BLaER1 treated with 17β-estradiol and CSF1 and Interleukin-3, amounts not matched to agents 10 nM and 100 nM (cell line): Measurements from ENCODE around the gene ADGRL3.

ENCODE experiments used
- H3K27ac ChIP-seq, 11 experiments: shearing (Covaris generic); formaldehyde crosslinking; 2 replicates each; pipeline ENCODE4 v1.8.1; 2022
- H3K27me3 ChIP-seq, 11 experiments: shearing (Covaris generic); formaldehyde crosslinking; 2 replicates each; pipeline ENCODE4 v1.8.1; 2022
- H3K36me3 ChIP-seq, 11 experiments: shearing (Covaris generic); formaldehyde crosslinking; 2 replicates each; pipeline ENCODE4 v1.8.1; 2022
- H3K4me1 ChIP-seq, 10 experiments: shearing (Covaris generic); formaldehyde crosslinking; 2 replicates each; pipeline ENCODE4 v1.8.1; 2022
- H3K4me2 ChIP-seq, 11 experiments: shearing (Covaris generic); formaldehyde crosslinking; 2 replicates each; pipeline ENCODE4 v1.8.1; 2022
- H3K4me3 ChIP-seq, 10 experiments: shearing (Covaris generic); formaldehyde crosslinking; 2 replicates each; pipeline ENCODE4 v1.8.1; 2022
- H3K9ac ChIP-seq, 11 experiments: shearing (Covaris generic); formaldehyde crosslinking; 2 replicates each; pipeline ENCODE4 v1.8.1; 2022
- H3K9me3 ChIP-seq, 11 experiments: shearing (Covaris generic); formaldehyde crosslinking; replicated peaks in 1 of 11; 2 replicates each; pipeline ENCODE4 v1.8.1; 2022
- H4K20me1 ChIP-seq, 11 experiments: shearing (Covaris generic); formaldehyde crosslinking; 2 replicates each; pipeline ENCODE4 v1.8.1; 2022
- Cebpa-rat ChIP-seq, 11 experiments: shearing (Covaris generic); IDR thresholded peaks; 2 replicates each; pipeline ENCODE4 v1.8.1; 2022

Gene ADGRL3

DNA sequence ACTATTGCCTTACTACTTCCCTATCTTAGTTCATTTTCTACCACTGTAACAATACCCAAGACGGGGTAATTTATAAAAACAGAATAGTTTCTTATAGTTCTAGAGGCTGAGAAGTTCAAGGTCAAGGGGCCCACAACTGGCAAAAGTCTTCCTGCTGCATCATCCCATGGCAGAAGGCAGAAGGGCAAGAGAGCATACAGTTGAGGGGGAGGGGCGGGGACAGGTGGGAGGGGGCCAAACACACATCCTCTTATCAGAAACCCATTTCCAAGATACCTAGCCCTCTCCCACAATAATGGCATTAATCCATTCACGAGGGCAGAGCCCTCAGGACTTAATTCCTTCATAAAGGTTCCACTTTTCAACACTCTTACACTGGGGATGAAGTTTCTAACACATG, 690.2 kb downstream of the ADGRL3 start:
- Histone ChIP-seq H3K27me3 (no peaks in the 10 kb centered on the region), H3K4me1 (no peaks in the 10 kb centered on the region), H3K9me3 (no peaks in the 10 kb centered on the region), H3K36me3 (no peaks in the 10 kb centered on the region), H3K27ac (no peak overlapping the region), H3K4me2 (no peak overlapping the region), H4K20me1 (no peaks in the 10 kb centered on the region), H3K4me3 (no peak overlapping the region), H3K9ac (no peak overlapping the region)
- TF ChIP-seq Cebpa-rat (IDR thresholded peaks at IDR 0.05), result no peak

DNA sequence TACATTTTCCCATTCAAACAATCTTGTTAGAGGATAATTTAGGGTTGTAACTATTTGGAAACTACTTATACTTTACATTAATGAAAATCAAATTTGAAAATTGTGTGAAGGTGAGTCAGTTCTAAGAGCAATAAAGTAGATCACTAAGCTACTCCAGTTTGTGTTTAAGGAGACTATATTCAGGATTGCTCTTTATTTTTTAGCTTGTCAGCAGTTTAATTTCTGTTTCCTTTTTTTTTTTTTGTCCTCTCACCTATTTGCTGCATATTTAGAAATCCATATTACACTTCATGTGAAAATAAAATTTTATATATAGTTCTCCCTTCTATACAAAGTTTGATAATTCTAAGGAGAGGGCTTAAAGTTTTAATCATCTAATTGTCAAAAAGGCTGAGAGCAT, 691.8 kb downstream of the ADGRL3 start:
- Histone ChIP-seq H3K4me2 (no peak overlapping the region), H3K4me3 (no peak overlapping the region), H3K4me1 (no peaks in the 10 kb centered on the region), H3K9ac (no peak overlapping the region), H3K9me3 (no peaks in the 10 kb centered on the region), H4K20me1 (no peaks in the 10 kb centered on the region), H3K27me3 (no peaks in the 10 kb centered on the region), H3K27ac (no peak overlapping the region), H3K36me3 (no peaks in the 10 kb centered on the region)
- no peak for TF ChIP-seq Cebpa-rat (IDR thresholded peaks at IDR 0.05)

DNA sequence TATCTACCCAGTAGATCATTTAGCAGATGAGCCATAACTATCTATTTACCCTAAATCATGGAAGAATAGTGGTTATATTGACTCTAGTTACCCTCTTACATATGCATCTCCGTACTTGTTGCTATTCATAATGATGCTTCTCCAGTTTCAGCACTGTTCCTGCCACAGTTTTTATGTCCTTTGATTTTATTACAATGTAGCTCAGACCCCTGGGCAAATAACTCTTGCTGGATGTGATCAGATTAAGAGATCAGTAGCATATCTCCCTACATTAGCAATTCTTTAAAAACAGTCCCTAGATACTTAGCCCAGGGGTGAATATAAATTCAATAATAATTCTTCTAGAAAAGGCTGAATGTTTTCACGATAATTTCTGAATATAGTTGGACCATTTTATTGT, 696.5 kb downstream of the ADGRL3 start:
- H3K4me2 ChIP-seq, result no peak overlapping the region
- H3K36me3 ChIP-seq, result no peaks in the 10 kb centered on the region
- H3K4me1 ChIP-seq, result no peaks in the 10 kb centered on the region
- H3K9ac ChIP-seq, result no peak overlapping the region
- H3K27ac ChIP-seq, result no peak overlapping the region; a peak in 1 of 22 replicates
- no peak overlapping the region for H3K4me3 ChIP-seq
- TF ChIP-seq Cebpa-rat (IDR thresholded peaks at IDR 0.05), result no peak
- no peaks in the 10 kb centered on the region for H4K20me1 ChIP-seq
- no peaks in the 10 kb centered on the region for H3K27me3 ChIP-seq
- H3K9me3 ChIP-seq, result no peaks in the 10 kb centered on the region

DNA sequence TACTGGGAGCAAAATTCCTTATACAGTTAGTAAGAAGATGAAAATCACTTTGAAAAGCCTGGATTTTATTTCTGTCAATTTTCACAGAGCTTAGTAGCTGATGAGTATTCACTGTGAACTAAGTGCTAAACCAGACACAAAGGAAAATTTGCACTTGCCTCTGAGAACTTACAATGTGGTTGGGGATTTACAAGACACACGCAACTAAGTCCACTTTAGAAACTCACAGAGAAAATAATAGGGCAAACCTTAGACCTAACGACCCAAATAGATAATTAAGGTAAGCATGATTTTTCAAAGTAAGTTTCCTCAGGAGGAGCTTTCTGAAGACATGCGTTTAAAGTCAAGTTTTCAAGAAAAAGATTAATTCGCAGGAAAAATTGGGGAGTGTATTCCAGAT, 708.9 kb downstream of the ADGRL3 start:
- no peak overlapping the region for H3K4me3 ChIP-seq
- H3K27ac ChIP-seq, result no peak overlapping the region
- no peaks in the 10 kb centered on the region for H3K9me3 ChIP-seq
- H3K4me1 ChIP-seq, result no peaks in the 10 kb centered on the region
- no peaks in the 10 kb centered on the region for H4K20me1 ChIP-seq
- H3K27me3 ChIP-seq, result no peaks in the 10 kb centered on the region
- H3K36me3 ChIP-seq, result no peaks in the 10 kb centered on the region
- no peak for TF ChIP-seq Cebpa-rat (IDR thresholded peaks at IDR 0.05)
- H3K4me2 ChIP-seq, result no peak overlapping the region
- H3K9ac ChIP-seq, result no peak overlapping the region

DNA sequence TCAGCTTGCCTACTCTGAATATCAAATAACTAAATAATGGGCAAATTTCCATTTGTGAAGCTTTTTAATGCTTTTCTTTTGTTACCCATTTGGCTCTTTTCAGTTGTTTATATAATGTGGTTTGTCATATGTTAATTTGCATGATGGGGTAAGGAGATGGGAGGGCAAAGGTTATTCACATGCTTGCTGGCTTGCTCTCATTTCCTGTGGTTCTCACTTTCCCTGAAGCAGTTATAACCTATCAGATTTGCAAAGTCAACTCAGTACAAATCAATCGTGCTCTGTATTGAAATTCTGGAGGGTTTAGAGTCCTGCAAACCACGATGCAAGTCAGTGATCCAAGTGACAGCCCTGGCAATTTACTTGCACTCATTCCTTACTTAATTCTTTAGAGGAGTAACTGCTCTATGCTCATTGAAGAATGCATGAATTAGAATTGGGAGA, 711.2 kb downstream of the ADGRL3 start:
- no peak for TF ChIP-seq Cebpa-rat (IDR thresholded peaks at IDR 0.05)
- no peak overlapping the region for H3K9ac ChIP-seq
- no peaks in the 10 kb centered on the region for H3K4me1 ChIP-seq

DNA sequence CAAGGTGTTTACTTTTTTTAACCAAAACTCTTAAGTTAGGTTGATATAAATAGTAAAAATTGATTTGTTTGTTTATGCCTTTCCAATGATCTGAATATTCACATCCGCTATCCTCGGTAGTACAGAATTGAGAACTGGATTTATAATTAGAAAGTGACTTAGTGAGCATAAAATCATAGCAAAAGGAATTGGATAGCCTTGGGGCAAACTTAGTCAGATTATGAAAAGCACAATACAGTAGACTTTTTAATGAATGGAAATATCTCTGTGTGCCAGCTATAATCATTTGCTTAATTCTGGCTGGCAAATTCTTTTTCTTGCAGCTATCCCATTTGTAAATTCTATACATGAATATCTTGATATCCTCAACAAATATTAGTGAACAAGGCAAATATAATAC, 713.5 kb downstream of the ADGRL3 start:
- Histone ChIP-seq H3K9me3 (no peaks in the 10 kb centered on the region), H3K4me2 (no peak overlapping the region), H3K36me3 (no peaks in the 10 kb centered on the region), H3K4me3 (no peak overlapping the region), H3K4me1 (no peaks in the 10 kb centered on the region), H3K27me3 (no peaks in the 10 kb centered on the region), H3K9ac (no peak overlapping the region), H4K20me1 (no peaks in the 10 kb centered on the region), H3K27ac (no peak overlapping the region)
- no peak for TF ChIP-seq Cebpa-rat (IDR thresholded peaks at IDR 0.05)

More for the DNA sequence above, 711.2 kb downstream of the ADGRL3 start:
- H3K27me3 ChIP-seq, result no peaks in the 10 kb centered on the region
- no peaks in the 10 kb centered on the region for H3K9me3 ChIP-seq
- H3K27ac ChIP-seq, result no peak overlapping the region
- no peak overlapping the region for H3K4me3 ChIP-seq
- no peaks in the 10 kb centered on the region for H4K20me1 ChIP-seq
- H3K36me3 ChIP-seq, result no peaks in the 10 kb centered on the region
- H3K4me2 ChIP-seq, result no peak overlapping the region

DNA sequence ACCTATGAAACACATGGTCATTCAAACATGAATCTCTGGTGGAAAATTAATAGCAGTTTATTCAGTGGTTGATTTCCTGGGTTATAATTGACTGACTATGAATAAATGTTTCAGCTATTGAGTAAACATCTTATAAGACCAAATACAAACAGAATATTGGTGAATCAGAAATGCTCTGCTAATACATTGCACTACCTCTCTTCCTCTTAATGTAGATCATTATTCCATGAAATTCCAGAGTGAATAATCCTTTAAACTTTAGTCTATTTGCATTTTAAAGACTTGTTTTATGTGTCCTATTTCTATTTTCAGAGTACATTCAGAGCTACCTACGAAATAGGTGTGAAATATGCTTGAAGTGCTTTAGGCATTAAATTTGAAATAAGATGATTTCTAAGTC, 715.4 kb downstream of the ADGRL3 start:
- H3K9ac ChIP-seq, result no peak overlapping the region
- H3K36me3 ChIP-seq, result no peaks in the 10 kb centered on the region
- no peaks in the 10 kb centered on the region for H3K27me3 ChIP-seq
- no peak overlapping the region for H3K27ac ChIP-seq
- no peak overlapping the region for H3K4me2 ChIP-seq
- H3K4me3 ChIP-seq, result no peak overlapping the region
- no peaks in the 10 kb centered on the region for H3K9me3 ChIP-seq
- H3K4me1 ChIP-seq, result no peaks in the 10 kb centered on the region
- H4K20me1 ChIP-seq, result no peaks in the 10 kb centered on the region
- no peak for TF ChIP-seq Cebpa-rat (IDR thresholded peaks at IDR 0.05)

DNA sequence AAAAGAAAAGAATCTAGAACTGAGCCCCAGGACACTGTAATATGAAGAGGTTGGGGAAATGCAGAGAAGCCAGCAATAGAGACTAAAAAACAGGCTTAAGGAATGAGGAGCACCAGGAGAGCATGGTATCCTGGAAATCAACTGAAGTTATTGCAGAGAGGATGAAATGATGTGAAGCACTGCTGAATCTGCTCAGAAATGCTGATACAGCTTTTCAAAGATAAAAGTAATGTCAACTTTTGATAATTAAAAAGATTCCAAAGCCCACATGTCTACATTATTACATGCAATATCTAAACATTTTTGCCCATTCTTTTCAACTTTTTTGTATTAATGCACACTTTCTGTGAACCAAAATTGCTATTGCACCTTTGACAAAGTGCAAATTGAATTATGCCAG, 718.4 kb downstream of the ADGRL3 start:
- H3K4me2 ChIP-seq, result no peak overlapping the region
- H3K9ac ChIP-seq, result no peak overlapping the region
- no peaks in the 10 kb centered on the region for H3K4me1 ChIP-seq
- no peaks in the 10 kb centered on the region for H3K27me3 ChIP-seq
- H3K27ac ChIP-seq, result no peak overlapping the region
- no peaks in the 10 kb centered on the region for H3K36me3 ChIP-seq
- no peak overlapping the region for H3K4me3 ChIP-seq
- no peaks in the 10 kb centered on the region for H4K20me1 ChIP-seq
- H3K9me3 ChIP-seq, result no peaks in the 10 kb centered on the region
- TF ChIP-seq Cebpa-rat (IDR thresholded peaks at IDR 0.05), result no peak

DNA sequence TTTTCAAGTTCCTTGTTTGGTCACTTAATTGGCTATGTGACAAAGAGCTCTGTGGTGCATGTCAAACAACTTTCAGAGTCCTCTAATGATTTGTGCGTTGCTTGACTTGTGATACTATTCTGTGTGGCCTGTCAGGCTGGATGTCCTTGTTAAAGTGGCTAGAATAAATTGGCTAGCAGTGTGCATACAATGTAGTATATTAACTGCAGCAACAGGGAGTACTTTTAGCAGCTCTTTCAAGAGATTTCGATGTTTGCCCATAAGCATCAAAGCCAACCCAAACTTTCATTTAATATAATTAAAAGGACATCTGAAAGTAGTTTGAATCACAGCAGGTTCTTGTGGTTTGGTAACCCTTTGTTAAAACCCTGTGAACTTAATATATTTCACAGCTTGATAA, 718.9 kb downstream of the ADGRL3 start:
- Histone ChIP-seq H4K20me1 (no peaks in the 10 kb centered on the region), H3K27ac (no peak overlapping the region), H3K4me3 (no peak overlapping the region), H3K4me1 (no peaks in the 10 kb centered on the region), H3K9ac (no peak overlapping the region), H3K27me3 (no peaks in the 10 kb centered on the region), H3K36me3 (no peaks in the 10 kb centered on the region), H3K4me2 (no peak overlapping the region), H3K9me3 (no peaks in the 10 kb centered on the region)
- no peak for TF ChIP-seq Cebpa-rat (IDR thresholded peaks at IDR 0.05)

DNA sequence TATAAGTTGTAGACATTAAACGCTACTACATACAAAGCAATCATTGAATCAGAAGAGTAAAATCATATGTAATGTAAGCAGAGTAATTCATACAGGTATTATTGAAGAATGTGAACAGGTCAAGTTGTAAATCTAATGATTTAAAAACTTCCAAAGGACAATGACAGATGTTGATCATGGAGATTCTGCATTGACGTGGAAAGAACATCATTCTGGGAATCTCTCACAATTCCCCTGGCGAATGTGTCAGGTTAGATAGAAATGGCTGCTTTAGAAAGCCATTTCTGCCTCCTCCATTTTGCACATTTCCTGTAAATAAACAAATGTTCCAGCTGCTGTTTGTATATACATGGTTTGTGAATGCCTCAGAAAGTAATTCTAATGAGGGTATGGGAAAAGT, 719.4 kb downstream of the ADGRL3 start:
- no peak for TF ChIP-seq Cebpa-rat (IDR thresholded peaks at IDR 0.05)
- Histone ChIP-seq H3K9ac (no peak overlapping the region), H3K4me1 (no peaks in the 10 kb centered on the region), H3K4me3 (no peak overlapping the region), H3K27ac (no peak overlapping the region), H3K27me3 (no peaks in the 10 kb centered on the region), H3K9me3 (no peaks in the 10 kb centered on the region), H4K20me1 (no peaks in the 10 kb centered on the region), H3K36me3 (no peaks in the 10 kb centered on the region), H3K4me2 (no peak overlapping the region)

DNA sequence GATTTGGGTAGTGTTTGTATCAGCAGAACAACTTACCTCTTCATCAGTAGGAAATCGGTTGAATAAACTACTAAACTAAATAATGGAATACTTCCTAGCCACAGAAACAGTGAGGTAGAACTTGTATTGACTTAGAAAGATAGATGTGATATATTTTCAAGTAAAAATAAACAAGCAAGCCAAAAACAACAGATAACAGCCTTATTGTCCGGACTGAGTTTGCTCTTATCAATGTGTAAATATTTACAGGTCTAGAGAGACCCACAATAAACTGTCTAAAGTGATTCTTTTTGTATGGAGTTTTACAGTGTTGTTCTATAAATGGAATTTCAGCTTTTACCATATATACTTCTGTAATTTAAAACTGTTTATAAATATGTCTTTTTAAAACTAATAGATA, 721.8 kb downstream of the ADGRL3 start:
- no peak overlapping the region for H3K4me3 ChIP-seq
- H3K27ac ChIP-seq, result no peak overlapping the region
- H3K9me3 ChIP-seq, result no peaks in the 10 kb centered on the region
- no peaks in the 10 kb centered on the region for H3K4me1 ChIP-seq
- H3K27me3 ChIP-seq, result no peaks in the 10 kb centered on the region
- H4K20me1 ChIP-seq, result no peaks in the 10 kb centered on the region
- H3K36me3 ChIP-seq, result no peaks in the 10 kb centered on the region
- H3K4me2 ChIP-seq, result no peak overlapping the region
- TF ChIP-seq Cebpa-rat (IDR thresholded peaks at IDR 0.05), result no peak
- no peak overlapping the region for H3K9ac ChIP-seq
